Activated naive CD8-positive, alpha-beta T cell treated with anti-CD3 and anti-CD28 coated beads, Interleukin-2, amount 50 U/mL, for 24 hours (primary cell): ENCODE results near the gene EMX2.

Experiments
- ATAC-seq: fragments of 150-1000 bp; cut with Tn5 transposase; one replicate; pipeline ENCODE4 v1.10.0; 2021
- DNase-seq: peaks from one replicate; pipeline ENCODE4 v3.0.0; 2021
- H3K27ac Mint-ChIP-seq: one replicate; pipeline ENCODE4 v1.8.0; 2021; ENCODE audit warnings: mild to moderate bottlenecking, mixed read lengths
- H3K27me3 Mint-ChIP-seq: one replicate; pipeline ENCODE4 v1.8.0; 2021; ENCODE audit warnings: mixed read lengths
- H3K36me3 Mint-ChIP-seq: one replicate; pipeline ENCODE4 v1.8.0; 2021; ENCODE audit warnings: low read depth, mixed read lengths
- H3K4me1 Mint-ChIP-seq: one replicate; pipeline ENCODE4 v1.8.0; 2021; ENCODE audit warnings: mixed read lengths
- H3K4me3 Mint-ChIP-seq: one replicate; pipeline ENCODE4 v1.8.0; 2021; ENCODE audit warnings: mild to moderate bottlenecking, moderate library complexity, mixed read lengths
- H3K9me3 Mint-ChIP-seq: one replicate; pipeline ENCODE4 v1.8.0; 2021; ENCODE audit warnings: mixed read lengths

Gene EMX2

DNA sequence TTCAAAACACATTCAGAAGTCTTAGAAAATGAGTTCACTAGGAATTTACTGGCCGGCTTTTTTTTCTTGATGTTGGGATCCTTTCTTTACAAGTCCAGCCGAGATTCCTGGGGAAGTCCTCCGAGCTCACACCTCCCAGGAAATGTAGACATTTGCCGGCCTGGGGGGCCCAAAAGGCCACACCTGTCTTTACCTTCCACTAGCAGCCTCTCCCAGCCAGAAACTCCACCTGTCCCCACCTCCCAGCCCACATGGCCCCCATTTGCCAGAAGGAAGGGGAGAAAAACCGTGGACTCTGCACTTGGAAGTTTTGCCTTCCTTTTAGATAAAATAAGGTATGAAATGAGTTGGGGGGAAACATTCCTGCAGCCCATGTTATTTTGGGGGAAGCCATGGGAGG is 27.6 kb upstream of the EMX2 start:
- ATAC-seq, result no peak
- H3K36me3 Mint-ChIP-seq, result no peaks in the 10 kb centered on the region
- H3K27me3 Mint-ChIP-seq, result peaks cover 27% of the 10 kb centered on the region
- H3K27ac Mint-ChIP-seq, result no peak overlapping the region
- no peaks in the 10 kb centered on the region for H3K9me3 Mint-ChIP-seq
- no peaks in the 10 kb centered on the region for H3K4me1 Mint-ChIP-seq
- no peak for DNase-seq
- no peak overlapping the region for H3K4me3 Mint-ChIP-seq

DNA sequence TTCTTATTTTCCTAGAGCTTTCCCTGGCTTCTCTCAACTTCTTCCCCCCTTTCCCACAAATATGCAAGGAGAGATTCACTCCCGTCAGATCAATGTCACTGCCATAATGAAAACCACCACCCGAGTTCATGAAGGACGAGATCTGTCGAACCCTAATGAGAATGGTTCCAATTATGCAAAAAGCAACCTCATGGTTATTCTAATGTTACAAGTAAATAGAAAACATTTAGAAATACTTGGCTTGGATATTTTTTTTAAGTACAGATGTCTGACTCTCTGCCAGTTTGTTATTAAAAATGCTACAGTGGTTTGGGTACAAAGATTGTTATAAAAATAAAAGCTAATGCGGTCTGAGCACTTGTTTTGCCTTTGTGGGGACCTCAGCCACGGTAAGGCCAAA is 25.9 kb upstream of the EMX2 start:
- Mint-ChIP-seq H3K9me3 (no peaks in the 10 kb centered on the region), H3K4me3 (no peak overlapping the region), H3K4me1 (no peaks in the 10 kb centered on the region), H3K27me3 (peaks cover 33% of the 10 kb centered on the region), H3K27ac (no peak overlapping the region), H3K36me3 (no peaks in the 10 kb centered on the region)
- no peak for ATAC-seq
- no peak for DNase-seq

DNA sequence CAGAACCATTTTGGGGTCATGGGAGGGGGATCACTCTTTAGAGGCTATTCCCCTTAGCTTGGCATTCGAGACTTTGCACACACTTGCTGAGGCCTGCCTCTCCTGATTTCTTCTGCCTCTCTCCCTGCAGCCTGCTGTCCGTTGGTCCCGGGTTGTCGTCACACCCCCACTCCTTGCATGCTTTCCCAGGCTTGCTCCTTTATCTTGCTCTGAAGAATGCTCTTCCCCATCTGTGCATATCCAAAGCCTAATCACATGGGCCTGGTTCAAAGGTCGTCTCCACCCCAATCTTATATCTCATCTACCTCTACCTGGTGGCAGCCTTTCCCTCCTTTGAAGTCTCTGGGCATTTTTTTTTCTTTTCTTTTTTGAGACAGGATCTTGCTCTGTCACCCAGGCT is 24.3 kb upstream of the EMX2 start:
- ATAC-seq (no peak), DNase-seq (no peak)
- Mint-ChIP-seq H3K27ac (no peak overlapping the region), H3K27me3 (peaks cover 35% of the 10 kb centered on the region), H3K36me3 (no peaks in the 10 kb centered on the region), H3K9me3 (no peaks in the 10 kb centered on the region), H3K4me1 (no peaks in the 10 kb centered on the region), H3K4me3 (no peak overlapping the region)

DNA sequence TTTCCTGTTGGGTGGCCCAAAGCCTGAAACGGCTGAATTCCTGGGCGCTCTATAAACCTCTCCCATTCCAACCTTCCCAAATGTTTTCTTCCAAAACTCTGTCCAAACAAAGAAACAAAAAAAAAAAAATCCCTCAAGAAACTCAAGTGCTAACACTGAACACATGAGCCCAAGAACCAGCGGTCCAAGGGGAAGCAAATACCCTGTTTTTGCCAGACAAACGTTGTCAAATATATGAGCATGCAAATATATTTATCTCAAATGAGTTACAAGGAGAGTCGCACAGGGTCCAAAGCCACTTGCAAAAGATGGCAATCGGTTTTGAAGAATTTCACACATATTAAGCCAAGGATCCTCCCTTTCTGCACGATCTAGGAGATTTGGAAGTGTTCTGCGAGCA is 23.3 kb upstream of the EMX2 start:
- ATAC-seq (no peak), DNase-seq (no peak)
- Mint-ChIP-seq H3K4me1 (no peaks in the 10 kb centered on the region), H3K27ac (no peak overlapping the region), H3K9me3 (no peaks in the 10 kb centered on the region), H3K27me3 (peaks cover 34% of the 10 kb centered on the region), H3K4me3 (no peak overlapping the region), H3K36me3 (no peaks in the 10 kb centered on the region)

DNA sequence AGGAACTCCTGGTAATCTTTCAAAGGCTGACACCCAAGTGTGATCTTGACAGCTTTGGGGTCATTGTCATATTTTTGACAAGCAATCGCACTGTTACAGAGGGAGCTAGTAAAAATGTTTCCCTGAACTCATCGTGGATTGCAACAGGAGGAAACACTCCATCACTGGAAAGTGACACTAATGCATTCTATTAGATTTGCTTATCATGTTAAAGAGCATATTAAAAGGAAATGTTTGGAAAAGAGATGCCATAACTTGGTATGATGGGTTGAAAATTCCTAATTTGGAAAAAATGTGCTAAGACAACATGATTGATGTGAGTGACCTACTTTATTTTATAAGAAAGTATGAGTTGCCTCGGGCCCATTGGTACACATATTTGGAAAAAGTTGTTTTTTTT is 22.7 kb upstream of the EMX2 start:
- Mint-ChIP-seq H3K36me3 (no peaks in the 10 kb centered on the region), H3K27me3 (peaks cover 36% of the 10 kb centered on the region)
- no peak for DNase-seq

DNA sequence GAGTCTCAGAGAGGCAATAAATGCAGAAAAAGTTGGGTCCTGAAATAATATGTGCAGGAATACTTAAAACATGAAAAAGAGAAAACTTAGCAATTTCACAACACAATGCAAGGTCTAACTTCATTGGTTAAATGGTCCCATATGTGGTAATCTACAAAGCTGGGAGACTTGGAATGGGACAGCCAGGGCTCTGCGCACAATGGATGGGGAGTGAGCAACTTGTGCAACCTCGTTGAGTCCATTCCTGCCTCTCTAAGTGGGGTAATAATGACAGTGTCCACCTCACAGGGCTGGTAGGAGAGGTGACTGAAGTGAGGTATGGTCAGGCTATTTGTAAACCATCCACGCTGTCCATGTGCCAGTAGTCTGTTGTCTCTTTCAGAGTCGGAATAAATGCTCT is 11.8 kb upstream of the EMX2 start:
- H3K9me3 Mint-ChIP-seq, result no peaks in the 10 kb centered on the region
- no peaks in the 10 kb centered on the region for H3K36me3 Mint-ChIP-seq
- DNase-seq (no peak), ATAC-seq (no peak)
- peaks cover 63% of the 10 kb centered on the region for H3K27me3 Mint-ChIP-seq
- H3K27ac Mint-ChIP-seq, result no peak overlapping the region
- peaks cover 4% of the 10 kb centered on the region for H3K4me1 Mint-ChIP-seq
- no peak overlapping the region for H3K4me3 Mint-ChIP-seq

More for the DNA sequence above, 22.7 kb upstream of the EMX2 start:
- Mint-ChIP-seq H3K4me3 (no peak overlapping the region), H3K27ac (no peak overlapping the region), H3K9me3 (no peaks in the 10 kb centered on the region), H3K4me1 (no peaks in the 10 kb centered on the region)
- ATAC-seq, result no peak

DNA sequence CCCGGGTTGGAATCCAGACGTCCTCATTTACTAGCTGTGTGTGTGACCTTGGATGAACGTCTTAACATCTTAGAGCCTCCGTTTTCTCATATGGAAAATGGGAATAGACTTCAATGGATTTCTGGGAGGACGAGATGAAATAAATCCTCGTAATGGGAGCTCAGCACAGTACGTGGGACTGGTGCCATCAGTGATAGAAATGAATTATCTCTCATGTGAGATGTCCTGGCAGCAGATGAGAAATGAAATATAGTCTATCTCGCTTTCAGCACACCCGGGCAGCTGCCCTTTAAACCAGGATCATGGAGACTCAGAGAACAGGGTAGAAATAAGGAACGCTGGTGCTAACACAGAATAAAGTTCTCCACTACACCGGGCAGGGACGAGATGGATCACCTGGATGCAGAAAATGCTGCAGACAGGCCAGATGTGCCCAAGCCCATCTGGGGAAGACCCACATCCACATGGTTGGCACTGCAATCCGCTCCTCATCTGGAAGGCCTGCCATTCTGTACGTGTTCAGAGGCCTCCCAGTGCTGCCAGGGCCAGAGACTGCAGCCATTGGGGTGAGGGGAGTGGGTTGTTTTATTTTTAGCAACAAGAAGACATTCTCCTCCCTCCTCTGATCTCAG is 11.1 kb upstream of the EMX2 start:
- Mint-ChIP-seq H3K27ac (no peak overlapping the region), H3K27me3 (peaks cover 67% of the 10 kb centered on the region), H3K4me3 (no peak overlapping the region), H3K36me3 (no peaks in the 10 kb centered on the region), H3K4me1 (peaks cover 4% of the 10 kb centered on the region), H3K9me3 (no peaks in the 10 kb centered on the region)
- no peak for DNase-seq
- ATAC-seq, result no peak

DNA sequence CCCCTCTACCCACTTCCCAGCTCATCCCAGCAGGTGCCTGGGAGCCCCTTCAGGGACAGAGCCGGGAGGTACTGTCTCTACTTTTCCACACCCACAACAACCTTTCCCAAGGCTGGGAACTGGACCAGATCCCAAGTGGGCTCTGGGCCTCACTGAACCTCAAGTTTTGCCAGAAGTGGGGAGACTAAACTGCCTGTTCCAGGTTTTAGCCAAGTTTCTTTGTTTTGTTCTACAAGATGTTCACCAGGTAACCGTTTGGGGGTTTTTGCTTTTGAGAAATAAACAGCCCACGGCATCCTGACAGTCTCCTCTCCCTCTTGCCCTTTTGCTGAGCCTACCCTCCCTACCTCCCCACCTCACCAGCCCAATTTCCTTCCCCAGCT is 10.6 kb upstream of the EMX2 start:
- peaks cover 6% of the 10 kb centered on the region for H3K4me1 Mint-ChIP-seq
- ATAC-seq, result no peak
- no peak overlapping the region for H3K27ac Mint-ChIP-seq
- H3K9me3 Mint-ChIP-seq, result no peaks in the 10 kb centered on the region
- DNase-seq, result no peak
- H3K4me3 Mint-ChIP-seq, result no peak overlapping the region
- H3K36me3 Mint-ChIP-seq, result no peaks in the 10 kb centered on the region
- peaks cover 69% of the 10 kb centered on the region for H3K27me3 Mint-ChIP-seq

DNA sequence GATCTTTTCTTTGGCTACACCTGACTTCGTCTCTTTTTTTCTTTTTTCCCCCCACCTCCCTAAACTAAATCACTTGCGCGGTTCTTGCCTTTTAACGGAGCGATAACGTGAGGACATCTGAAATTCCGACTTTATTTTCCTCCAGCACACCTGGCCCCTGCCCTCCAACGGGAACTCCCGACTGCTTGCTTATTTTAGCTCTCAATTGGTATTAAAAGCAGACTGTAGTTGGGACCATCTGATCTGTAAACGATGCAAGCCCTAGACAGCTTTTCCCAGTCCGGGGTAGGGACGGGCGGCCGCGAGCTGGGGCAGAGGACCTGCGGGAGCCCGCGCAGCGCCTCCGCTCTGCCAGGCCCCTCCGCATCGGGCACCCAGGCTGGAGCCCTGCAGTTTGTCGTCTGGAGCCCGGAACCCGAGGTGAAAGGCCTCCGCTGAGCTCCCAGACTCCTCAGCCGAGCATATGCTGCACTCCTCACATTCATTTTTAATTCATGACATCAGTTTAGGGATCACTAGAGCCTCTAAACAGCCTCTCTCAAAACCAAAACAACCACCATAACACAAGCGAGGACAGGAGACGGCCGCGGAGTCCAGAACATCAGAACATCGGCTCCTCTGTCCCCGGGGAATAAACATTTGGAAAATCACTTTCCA is 10.0 kb upstream of the EMX2 start:
- peaks cover 6% of the 10 kb centered on the region for H3K4me1 Mint-ChIP-seq
- peaks cover 69% of the 10 kb centered on the region for H3K27me3 Mint-ChIP-seq
- no peak overlapping the region for H3K4me3 Mint-ChIP-seq
- no peak for DNase-seq
- H3K36me3 Mint-ChIP-seq, result no peaks in the 10 kb centered on the region
- no peak for ATAC-seq
- H3K27ac Mint-ChIP-seq, result no peak overlapping the region
- H3K9me3 Mint-ChIP-seq, result no peaks in the 10 kb centered on the region

DNA sequence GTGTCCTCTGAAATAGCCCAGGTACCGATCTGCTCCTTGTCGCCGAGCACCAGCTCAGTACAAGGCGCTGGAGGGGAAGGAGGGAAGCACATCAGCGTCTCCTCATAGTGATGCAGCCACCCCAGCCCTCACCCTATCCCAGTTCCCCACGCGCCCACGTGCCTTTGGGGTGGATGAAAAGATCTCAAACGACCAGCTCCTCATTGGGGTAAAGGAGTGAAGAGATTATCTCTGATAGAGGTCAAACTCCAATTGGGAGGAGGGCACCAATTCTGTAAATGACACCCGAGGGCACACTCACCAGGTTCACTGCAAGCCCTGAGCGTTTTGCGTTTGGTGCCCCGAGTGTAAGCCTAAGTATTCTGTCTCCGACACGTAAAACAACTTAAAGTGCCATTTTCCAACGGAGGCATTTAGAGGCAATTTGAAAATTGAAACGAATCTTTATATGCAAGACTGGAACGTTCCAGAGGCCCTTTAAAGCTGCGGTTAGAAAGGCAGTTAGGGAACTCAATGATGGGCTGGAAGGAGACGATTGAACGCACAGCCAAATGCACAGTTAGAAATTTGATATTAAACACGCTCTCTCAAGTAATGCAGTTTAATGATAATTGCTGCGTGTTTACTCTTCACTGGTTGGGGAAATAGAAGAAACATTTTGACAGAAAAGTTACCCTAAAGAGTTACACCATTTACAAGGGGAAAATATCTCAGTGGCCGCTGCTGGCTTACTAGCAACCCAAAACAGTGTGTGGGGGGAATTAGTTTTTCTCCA is 8.9 kb upstream of the EMX2 start:
- Mint-ChIP-seq H3K36me3 (no peaks in the 10 kb centered on the region), H3K4me3 (no peak overlapping the region), H3K4me1 (peaks cover 10% of the 10 kb centered on the region), H3K27ac (no peak overlapping the region), H3K9me3 (no peaks in the 10 kb centered on the region), H3K27me3 (peaks cover 70% of the 10 kb centered on the region)
- no peak for ATAC-seq
- DNase-seq, result no peak

DNA sequence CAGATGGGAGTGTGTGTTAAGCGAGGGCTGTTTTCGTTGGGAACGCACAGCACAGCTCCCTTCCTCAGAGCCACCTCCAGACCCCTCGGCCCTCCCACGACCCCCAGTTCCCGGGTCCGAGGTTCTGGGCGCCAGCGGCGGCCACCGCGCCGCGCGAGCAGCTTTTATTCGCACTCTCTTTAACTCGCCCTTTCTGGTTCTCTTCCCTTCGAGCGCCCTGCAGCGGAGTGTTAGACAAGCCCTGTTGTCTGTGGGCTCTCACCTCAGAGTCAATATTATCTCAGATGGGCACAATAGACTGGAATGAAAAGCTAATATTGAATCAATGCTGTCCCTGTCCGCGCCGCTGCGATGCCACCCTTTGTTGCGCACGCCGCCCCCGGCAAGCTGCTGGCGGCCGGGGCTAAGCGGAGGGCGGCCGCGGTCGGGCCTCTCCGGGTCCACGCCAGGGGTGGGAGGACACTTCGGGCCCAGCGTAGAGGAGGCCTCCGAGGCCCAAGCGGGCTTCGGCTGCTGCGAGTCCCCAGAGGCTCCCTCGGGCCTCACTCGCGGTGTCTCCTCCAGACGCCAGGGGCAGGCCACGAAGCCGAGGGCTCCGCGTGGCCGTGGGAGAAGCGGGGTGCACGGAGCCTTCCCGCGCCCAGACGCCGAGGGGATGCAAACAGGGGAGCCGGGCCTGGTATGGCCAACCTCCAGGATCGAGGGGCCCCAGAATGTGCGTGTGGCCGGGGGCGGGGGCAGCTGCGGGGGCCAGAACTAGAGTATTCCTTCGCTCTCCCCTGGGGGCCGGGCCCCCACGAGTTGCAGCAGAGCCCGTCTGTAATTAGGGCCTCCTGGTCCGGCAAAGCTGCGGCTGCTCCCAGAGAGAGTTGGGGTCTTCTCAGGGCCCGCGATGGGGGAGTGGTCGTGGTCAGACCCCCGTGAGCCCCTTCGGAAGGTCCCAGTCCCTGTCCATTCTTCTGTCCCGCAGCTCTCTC is 7.9 kb upstream of the EMX2 start:
- no peaks in the 10 kb centered on the region for H3K36me3 Mint-ChIP-seq
- H3K27me3 Mint-ChIP-seq, result peaks cover 71% of the 10 kb centered on the region
- H3K9me3 Mint-ChIP-seq, result no peaks in the 10 kb centered on the region
- DNase-seq (no peak), ATAC-seq (no peak)
- peaks cover 10% of the 10 kb centered on the region for H3K4me1 Mint-ChIP-seq
- no peak overlapping the region for H3K4me3 Mint-ChIP-seq
- no peak overlapping the region for H3K27ac Mint-ChIP-seq

DNA sequence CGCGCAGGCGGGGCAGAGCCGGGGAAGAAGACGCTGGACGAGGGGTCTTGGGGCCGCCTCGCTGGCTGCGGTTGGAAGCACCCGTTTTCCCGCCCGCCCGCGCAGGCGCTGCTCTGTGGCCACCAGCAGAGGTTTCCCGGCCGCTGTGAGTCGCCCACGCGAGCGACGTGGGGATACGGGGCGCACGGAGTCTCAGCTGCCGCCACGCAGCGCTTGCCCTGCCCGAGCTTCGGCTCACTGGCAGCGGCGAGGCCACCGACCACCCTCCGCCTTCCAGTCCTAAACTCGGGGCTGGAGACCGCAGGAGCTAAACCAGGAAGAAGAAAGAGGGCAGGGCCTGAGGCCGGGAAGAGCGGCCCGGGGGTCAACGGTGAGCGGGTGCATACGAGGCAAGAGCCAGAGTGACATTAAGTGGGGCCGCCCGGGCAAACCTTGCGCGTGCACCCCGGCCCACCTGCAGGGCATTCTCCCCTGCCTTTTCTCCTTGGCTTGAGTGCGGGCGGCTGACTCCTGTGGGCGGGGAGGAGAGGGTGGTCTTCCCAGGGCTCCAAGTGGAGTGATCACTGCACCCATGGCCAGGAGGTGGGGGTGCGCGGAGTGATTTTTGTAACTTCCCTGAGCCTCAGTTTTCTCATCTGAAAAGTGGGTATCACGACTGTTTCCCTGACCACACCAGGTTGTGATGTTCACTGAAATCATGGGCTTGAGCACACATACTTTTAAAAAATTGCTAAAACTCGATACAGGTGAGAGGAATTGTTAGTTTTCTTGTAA is 7.1 kb upstream of the EMX2 start:
- H3K36me3 Mint-ChIP-seq, result no peaks in the 10 kb centered on the region
- ATAC-seq (no peak), DNase-seq (no peak)
- H3K9me3 Mint-ChIP-seq, result no peaks in the 10 kb centered on the region
- H3K27ac Mint-ChIP-seq, result no peak overlapping the region
- peaks cover 75% of the 10 kb centered on the region for H3K27me3 Mint-ChIP-seq
- H3K4me1 Mint-ChIP-seq, result peaks cover 10% of the 10 kb centered on the region
- no peak overlapping the region for H3K4me3 Mint-ChIP-seq

DNA sequence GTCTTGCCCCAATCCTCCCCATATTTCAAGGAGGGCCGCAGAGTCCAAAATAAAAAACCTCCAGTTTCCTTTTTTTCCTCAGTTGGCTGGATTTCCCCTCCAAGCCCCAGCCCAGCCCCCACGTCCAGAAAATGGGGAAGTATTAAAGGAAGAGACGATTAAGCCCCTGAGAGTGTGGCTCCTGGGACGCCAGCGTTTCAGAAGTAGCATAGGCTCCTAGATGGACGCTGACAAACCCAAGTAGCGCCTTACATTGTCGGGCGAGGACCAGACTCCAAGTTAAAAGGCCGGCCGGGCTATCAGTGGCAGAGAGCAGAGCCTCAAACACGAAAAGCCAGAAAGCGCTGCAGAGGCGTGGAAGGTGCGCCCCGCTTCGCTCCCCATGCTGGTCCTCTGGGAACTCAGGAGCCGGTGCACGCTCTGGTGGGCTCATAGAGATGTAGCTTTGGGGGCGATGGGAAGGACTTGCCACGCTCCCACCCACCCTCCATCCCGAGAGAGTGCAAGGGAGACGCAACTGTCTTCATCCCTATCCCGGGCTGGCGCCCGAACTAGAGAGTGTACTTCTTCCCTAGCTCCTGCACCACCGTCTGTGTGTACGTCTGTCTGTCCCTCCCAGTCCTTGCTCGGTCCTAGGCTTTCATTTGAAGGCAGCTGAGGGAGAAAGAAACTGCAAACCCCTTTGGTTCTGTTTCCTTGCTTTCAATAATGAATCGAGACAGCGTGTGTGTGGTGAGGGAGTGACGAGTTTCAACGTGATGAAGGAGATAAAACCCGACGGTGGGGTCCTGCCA is 6.3 kb upstream of the EMX2 start:
- no peak overlapping the region for H3K4me3 Mint-ChIP-seq

More for the DNA sequence above, 6.3 kb upstream of the EMX2 start:
- Mint-ChIP-seq H3K36me3 (no peaks in the 10 kb centered on the region), H3K9me3 (no peaks in the 10 kb centered on the region), H3K4me1 (peaks cover 10% of the 10 kb centered on the region), H3K27me3 (peaks cover 75% of the 10 kb centered on the region), H3K27ac (no peak overlapping the region)
- DNase-seq, result no peak
- no peak for ATAC-seq
